ENCODE results near the gene ARID3B.
A peak's percentile ranks its signal among the peaks of the same experiment; 100 is the strongest.

ARID3B gene

GRCh38 chr15:74548241-74548640 lies 7.2 kb downstream of the ARID3B start:
- no peak for DNase-seq (ENCODE audit: low read depth in 1 of 2, low spot score in 1 of 2)
- Histone ChIP-seq H3K27me3 (ENCODE audit: insufficient read depth, poor library complexity, severe bottlenecking) (no peaks in the 10 kb centered on the region), H3K27ac (replicated peaks) (no peak overlapping the region), H3K4me3 (replicated peaks; ENCODE audit: insufficient read depth, low read length) (no peak overlapping the region)
- TF ChIP-seq GABPA (IDR thresholded peaks at IDR 0.05; ENCODE audit: low read depth) = no peak
- TF ChIP-seq POLR2AphosphoS5 (IDR thresholded peaks at IDR 0.05; ENCODE audit: low read depth) = no peak
- no peak for TF ChIP-seq REST (IDR thresholded peaks at IDR 0.05; ENCODE audit: insufficient replicate concordance, low read depth)
- no peak for TF ChIP-seq SPI1 (IDR thresholded peaks at IDR 0.05; ENCODE audit: borderline replicate concordance, low read depth)
- no peak for TF ChIP-seq CTCF (IDR thresholded peaks at IDR 0.05; ENCODE audit: insufficient read depth, low read length)

GRCh38 chr15:74549816-74550215 lies 8.8 kb downstream of the ARID3B start:
- no peak for TF ChIP-seq CTCF (IDR thresholded peaks at IDR 0.05; ENCODE audit: insufficient read depth, low read length)
- no peak for TF ChIP-seq REST (IDR thresholded peaks at IDR 0.05; ENCODE audit: insufficient replicate concordance, low read depth)
- no peak for TF ChIP-seq POLR2AphosphoS5 (IDR thresholded peaks at IDR 0.05; ENCODE audit: low read depth)
- no peak for TF ChIP-seq GABPA (IDR thresholded peaks at IDR 0.05; ENCODE audit: low read depth)
- TF ChIP-seq SPI1 (IDR thresholded peaks at IDR 0.05; ENCODE audit: borderline replicate concordance, low read depth) = no peak

GRCh38 chr15:74551714-74552113 lies 10.7 kb downstream of the ARID3B start:
- TF ChIP-seq REST (IDR thresholded peaks at IDR 0.05; ENCODE audit: insufficient replicate concordance, low read depth) (no peak), SPI1 (IDR thresholded peaks at IDR 0.05; ENCODE audit: borderline replicate concordance, low read depth) (no peak), CTCF (IDR thresholded peaks at IDR 0.05; ENCODE audit: insufficient read depth, low read length) (no peak), POLR2AphosphoS5 (IDR thresholded peaks at IDR 0.05; ENCODE audit: low read depth) (no peak), GABPA (IDR thresholded peaks at IDR 0.05; ENCODE audit: low read depth) (no peak)
- H3K27ac ChIP-seq (replicated peaks) = no peak overlapping the region
- H3K4me3 ChIP-seq (replicated peaks; ENCODE audit: insufficient read depth, low read length) = no peak overlapping the region
- no peaks in the 10 kb centered on the region for H3K27me3 ChIP-seq (ENCODE audit: insufficient read depth, poor library complexity, severe bottlenecking)
- DNase-seq (ENCODE audit: low read depth in 1 of 2, low spot score in 1 of 2) = no peak

More at GRCh38 chr15:74549816-74550215, 8.8 kb downstream of the ARID3B start:
- no peaks in the 10 kb centered on the region for H3K27me3 ChIP-seq (ENCODE audit: insufficient read depth, poor library complexity, severe bottlenecking)
- peak in 1 of 2 experiments; percentile 41 for DNase-seq (ENCODE audit: low read depth in 1 of 2, low spot score in 1 of 2)
- no peak overlapping the region for H3K4me3 ChIP-seq (replicated peaks; ENCODE audit: insufficient read depth, low read length)
- H3K27ac ChIP-seq (replicated peaks) = no peak overlapping the region

Data from HL-60 (cell line).